ENCODE measurements around the gene SEPTIN6. TPM values are rescaled to one million over a fixed set of nuclear protein-coding genes. Genes with fewer than 3 reads are reported as not detected.

Gene SEPTIN6
- total and polyA plus RNA-seq, 2 of the 4 experiments (the other 2 are of a cell fraction), result 16.2 to 19.0 TPM

- Histone ChIP-seq H3K9me1 (ENCODE audit: insufficient read depth, low read length) (no peaks in the 10 kb centered on the region), H3K27ac (ENCODE audit: insufficient read depth, low read length) (no peak overlapping the region), H3K36me3 (ENCODE audit: control insufficient read depth, insufficient read depth, low read length) (peaks cover 4% of the 10 kb centered on the region; the same call in 1 of the 2 replicates), H3K4me1 (ENCODE audit: control insufficient read depth, insufficient read depth, low read length) (no peaks in the 10 kb centered on the region), H2BK15ac (ENCODE audit: low read depth, low read length) (no peak overlapping the region), H3K23ac (ENCODE audit: low read depth, low read length) (no peak overlapping the region), H3K18ac (ENCODE audit: low read depth, low read length) (no peak overlapping the region), H3K4me3 (ENCODE audit: insufficient read depth, low read depth, low read length) (no peak overlapping the region), H2BK120ac (ENCODE audit: low read depth, low read length) (no peak overlapping the region), H4K91ac (ENCODE audit: insufficient read depth, low read depth, low read length) (no peak overlapping the region), H4K5ac (ENCODE audit: low read depth, low read length) (no peak overlapping the region), H4K8ac (ENCODE audit: low read depth in 2 of 2, low read length in 2 of 2) (no peak overlapping the region), H2AK9ac (replicated peaks; ENCODE audit: low read depth, low read length, poor library complexity) (no peak overlapping the region), H3K9ac (ENCODE audit: low read depth, low read length) (no peak overlapping the region), H3K14ac (replicated peaks; ENCODE audit: low read depth, low read length) (no peak overlapping the region), H2AK5ac (ENCODE audit: low read depth, low read length) (no peak overlapping the region), H3K4ac (ENCODE audit: low read depth, low read length) (no peak overlapping the region), H4K20me1 (ENCODE audit: insufficient read depth, low read length) (no peaks in the 10 kb centered on the region), H3K9me3 (ENCODE audit: control insufficient read depth, insufficient read depth, low read length) (no peaks in the 10 kb centered on the region), H3K4me2 (ENCODE audit: low read depth, low read length) (no peak overlapping the region), H2BK20ac (ENCODE audit: low read depth, low read length) (no peak overlapping the region), H3K56ac (ENCODE audit: extremely low read depth, insufficient read depth, low read length) (no peak overlapping the region), H2AFZ (replicated peaks; ENCODE audit: low read length, poor library complexity) (no peak overlapping the region), H3K79me1 (ENCODE audit: low read depth in 1 of 2, low read length in 2 of 2) (no peaks in the 10 kb centered on the region), H2BK5ac (ENCODE audit: low read depth, low read length, poor library complexity, severe bottlenecking) (no peak overlapping the region), H3K27me3 (ENCODE audit: control insufficient read depth, insufficient read depth, low read length) (no peaks in the 10 kb centered on the region)
- ATAC-seq (ENCODE audit: low read depth), result no peak
- BruUV-seq (replicated peaks), result no TSS peak
- no CpG with 5 or more reads among the region's 4 CpGs for WGBS, 2 experiments (ENCODE audit: extremely low coverage in 2 of 2, insufficient read length in 1 of 2)
- TF ChIP-seq MAFK (IDR thresholded peaks at IDR 0.05; ENCODE audit: low read depth, low read length) (no peak), MXI1 (IDR thresholded peaks at IDR 0.05; ENCODE audit: borderline replicate concordance, low read depth, low read length) (no peak), FOS (IDR thresholded peaks at IDR 0.05; ENCODE audit: low read depth, low read length) (no peak), CTCF (conservative IDR thresholded peaks at IDR 0.05; ENCODE audit: low read depth, low read length) (no peak), BHLHE40 (IDR thresholded peaks at IDR 0.05; ENCODE audit: low read depth, low read length) (no peak), POLR2A (IDR thresholded peaks at IDR 0.05; ENCODE audit: low read depth, low read length) (no peak), USF2 (IDR thresholded peaks at IDR 0.05; ENCODE audit: low read depth, low read length) (no peak), CHD1 (IDR thresholded peaks at IDR 0.05; ENCODE audit: low read depth, low read length) (no peak), RAD21 (IDR thresholded peaks at IDR 0.05; ENCODE audit: low read length) (no peak), SMC3 (IDR thresholded peaks at IDR 0.05; ENCODE audit: low read depth, low read length) (no peak), ELK1 (IDR thresholded peaks at IDR 0.05; ENCODE audit: borderline replicate concordance, low read depth, low read length) (no peak), CEBPB (IDR thresholded peaks at IDR 0.05; ENCODE audit: low read depth, low read length) (no peak), RCOR1 (IDR thresholded peaks at IDR 0.05; ENCODE audit: insufficient replicate concordance, low read length) (no peak), RFX5 (IDR thresholded peaks at IDR 0.05; ENCODE audit: low read depth, low read length) (no peak), NFE2L2 (IDR thresholded peaks at IDR 0.05; ENCODE audit: low read depth, low read length) (no peak), MAZ (IDR thresholded peaks at IDR 0.05; ENCODE audit: borderline replicate concordance, low read depth, low read length) (no peak)
- intact Hi-C loops (cut with micrococcal nuclease), result no loop called here
- POLR2A ChIA-PET (ENCODE audit: unreplicated experiment), result no interaction called here
- dilution Hi-C loops (cut with HindIII; ENCODE audit: low sequenced_read_pairs, unreplicated experiment), result no loop called here
- in situ Hi-C loops (cut with MboI; ENCODE audit: low sequenced_read_pairs), result no loop called here
- DNase-seq, result no peak
- CTCF ChIA-PET, result no interaction called here
Observed at GRCh38 chrX:119646515-119646914, 46.5 kb downstream of the SEPTIN6 start.

Measured in IMR-90 (cell line).